GM21737 (cell line): ENCODE data around the gene THSD7A.

ENCODE experiments used
- ATAC-seq: cut with Tn5 transposase; IDR thresholded peaks from one replicate; pipeline ENCODE4 v1.9.1; 2021; ENCODE audit warnings: mild to moderate bottlenecking, moderate library complexity; ENCODE audit not compliant: unreplicated experiment

Gene THSD7A

GRCh38 chr7:11811709-11812108, 20.3 kb downstream of the THSD7A start:
- ATAC-seq = no peak

- no peak for ATAC-seq
Observed at GRCh38 chr7:11810043-11810625, 21.9 kb downstream of the THSD7A start.

- no peak for ATAC-seq
Observed at GRCh38 chr7:11807000-11807399, 25.0 kb downstream of the THSD7A start.

- ATAC-seq = no peak
Observed at GRCh38 chr7:11804621-11805020, 27.4 kb downstream of the THSD7A start.

GRCh38 chr7:11795231-11795630, 36.8 kb downstream of the THSD7A start:
- no peak for ATAC-seq

GRCh38 chr7:11792166-11792565, 39.8 kb downstream of the THSD7A start:
- no peak for ATAC-seq

GRCh38 chr7:11788568-11788967, 43.4 kb downstream of the THSD7A start:
- no peak for ATAC-seq

GRCh38 chr7:11787534-11787933, 44.5 kb downstream of the THSD7A start:
- ATAC-seq = no peak

- ATAC-seq = no peak
Observed at GRCh38 chr7:11786186-11786585, 45.8 kb downstream of the THSD7A start.

GRCh38 chr7:11784769-11785536, 47.0 kb downstream of the THSD7A start:
- no peak for ATAC-seq

- ATAC-seq = no peak
Observed at GRCh38 chr7:11779864-11780674, 51.9 kb downstream of the THSD7A start.

GRCh38 chr7:11776039-11776438, 56.0 kb downstream of the THSD7A start:
- no peak for ATAC-seq

- ATAC-seq = no peak
Observed at GRCh38 chr7:11775401-11775800, 56.6 kb downstream of the THSD7A start.

GRCh38 chr7:11768263-11768662, 63.7 kb downstream of the THSD7A start:
- no peak for ATAC-seq

- ATAC-seq = no peak
Observed at GRCh38 chr7:11767148-11767547, 64.8 kb downstream of the THSD7A start.

GRCh38 chr7:11760372-11760771, 71.6 kb downstream of the THSD7A start:
- ATAC-seq = no peak

GRCh38 chr7:11758627-11759111, 73.3 kb downstream of the THSD7A start:
- ATAC-seq = no peak

- ATAC-seq = no peak
Observed at GRCh38 chr7:11757153-11757552, 74.8 kb downstream of the THSD7A start.

- ATAC-seq = no peak
Observed at GRCh38 chr7:11754933-11755332, 77.1 kb downstream of the THSD7A start.

GRCh38 chr7:11754123-11754522, 77.9 kb downstream of the THSD7A start:
- ATAC-seq = no peak

GRCh38 chr7:11753433-11753832, 78.6 kb downstream of the THSD7A start:
- no peak for ATAC-seq
